ENCODE measurements around the gene HS3ST2.

Gene HS3ST2

DNA sequence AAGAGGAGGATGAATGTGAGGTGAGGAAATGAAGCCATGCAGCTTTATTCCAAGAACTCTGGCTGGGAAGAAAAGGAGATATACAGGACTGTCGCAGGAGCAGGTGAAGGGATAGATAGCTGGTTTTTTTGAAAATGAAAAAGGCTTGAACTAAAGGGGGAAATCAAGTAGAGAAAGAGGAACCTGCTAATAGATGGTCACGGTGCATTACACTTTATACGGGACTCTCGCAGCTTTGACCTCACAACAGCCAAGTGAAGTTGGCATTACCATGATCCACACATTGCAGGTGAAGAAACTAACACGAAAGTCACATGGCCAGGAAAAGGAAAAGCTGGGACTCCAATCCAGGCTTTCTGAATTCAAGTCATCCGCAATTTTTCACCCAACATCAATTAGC is 86.9 kb downstream of the HS3ST2 start:
- no peak overlapping the region for H3K4ac ChIP-seq (ENCODE audit: low read length)
- peaks cover 0 to 3% of the 10 kb centered on the region in 2 donors for H3K4me1 ChIP-seq (ENCODE audit: control insufficient read depth in 2 of 2, insufficient read depth in 1 of 2, low read depth in 1 of 2, low read length in 2 of 2)
- no peak overlapping the region for H2BK15ac ChIP-seq (ENCODE audit: low read length)
- no peaks in the 10 kb centered on the region for H3K79me1 ChIP-seq (ENCODE audit: low read depth, low read length)
- H4K8ac ChIP-seq (ENCODE audit: low read depth, low read length) = no peak overlapping the region
- H3K27me3 ChIP-seq (ENCODE audit: control insufficient read depth in 3 of 3, insufficient read depth in 3 of 3, low read depth in 1 of 3, low read length in 3 of 3) = peaks cover 0 to 4% (median 0%) of the 10 kb centered on the region in 3 experiments
- no peak overlapping the region for H2AFZ ChIP-seq (ENCODE audit: low read length)
- no peak for DNase-seq (ENCODE audit: low spot score)
- no peak overlapping the region for H4K91ac ChIP-seq (ENCODE audit: low read depth, low read length, poor library complexity)
- no peak overlapping the region for H3K4me2 ChIP-seq (ENCODE audit: insufficient read depth, low read length, poor library complexity, severe bottlenecking)
- no peak overlapping the region for H3K18ac ChIP-seq (ENCODE audit: low read length)
- H3K9ac ChIP-seq (ENCODE audit: low read depth, low read length, poor library complexity) = no peak overlapping the region
- H2BK12ac ChIP-seq (ENCODE audit: low read length) = no peak overlapping the region
- H3K14ac ChIP-seq (ENCODE audit: low read length) = no peak overlapping the region
- H3K9me3 ChIP-seq (replicated peaks in 1 of 2; ENCODE audit: control insufficient read depth in 2 of 2, insufficient read depth in 1 of 2, low read depth in 1 of 2, low read length in 2 of 2) = no peaks in the 10 kb centered on the region
- no CpG with 5 or more reads among the region's 6 CpGs for WGBS, 2 donors (ENCODE audit: extremely low coverage in 2 of 2, insufficient read length in 2 of 2, insufficient replicate concordance in 1 of 2)
- no peaks in the 10 kb centered on the region for H3K36me3 ChIP-seq (replicated peaks in 1 of 2; ENCODE audit: control insufficient read depth in 2 of 2, insufficient read depth in 2 of 2, low read length in 2 of 2)
- no peak overlapping the region for H3K27ac ChIP-seq (replicated peaks; ENCODE audit: low read length)
- H2BK5ac ChIP-seq (ENCODE audit: low read length) = no peak overlapping the region
- H3K4me3 ChIP-seq (ENCODE audit: low read length in 2 of 2) = no peak overlapping the region
- no peak overlapping the region for H2BK120ac ChIP-seq (ENCODE audit: low read depth, low read length)
- no peak overlapping the region for H3K23ac ChIP-seq (ENCODE audit: low read depth, low read length, poor library complexity)
- no peak overlapping the region for H2AK5ac ChIP-seq (ENCODE audit: low read depth, low read length)

DNA sequence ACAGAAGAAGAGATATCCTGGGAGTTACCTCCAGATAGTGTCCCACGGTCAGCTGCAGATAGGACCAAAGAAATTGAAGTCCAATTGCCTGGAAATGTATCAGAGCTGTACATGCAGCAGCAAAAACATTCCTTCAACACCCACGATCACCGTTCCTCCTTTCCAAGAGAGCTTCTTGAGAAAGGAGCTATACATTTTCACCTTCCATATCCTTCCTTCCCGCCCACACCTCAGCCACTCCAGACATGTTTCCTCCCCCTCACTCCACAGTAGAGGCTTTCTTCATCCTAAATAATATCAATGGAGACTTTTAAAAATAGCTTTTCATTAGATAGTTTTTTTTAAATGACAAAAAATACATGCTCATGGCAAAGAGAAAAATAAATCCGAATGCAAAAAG is 87.6 kb downstream of the HS3ST2 start:
- Histone ChIP-seq H3K4me2 (ENCODE audit: insufficient read depth, low read length, poor library complexity, severe bottlenecking) (no peak overlapping the region), H3K4me1 (ENCODE audit: control insufficient read depth in 2 of 2, insufficient read depth in 1 of 2, low read depth in 1 of 2, low read length in 2 of 2) (peaks cover 0 to 3% of the 10 kb centered on the region in 2 donors), H3K36me3 (replicated peaks in 1 of 2; ENCODE audit: control insufficient read depth in 2 of 2, insufficient read depth in 2 of 2, low read length in 2 of 2) (no peaks in the 10 kb centered on the region), H2BK120ac (ENCODE audit: low read depth, low read length) (no peak overlapping the region), H3K27me3 (ENCODE audit: control insufficient read depth in 3 of 3, insufficient read depth in 3 of 3, low read depth in 1 of 3, low read length in 3 of 3) (peaks cover 0 to 4% (median 0%) of the 10 kb centered on the region in 3 experiments), H3K4me3 (ENCODE audit: low read length in 2 of 2) (no peak overlapping the region), H2BK15ac (ENCODE audit: low read length) (no peak overlapping the region), H3K4ac (ENCODE audit: low read length) (no peak overlapping the region), H3K79me1 (ENCODE audit: low read depth, low read length) (no peaks in the 10 kb centered on the region), H3K14ac (ENCODE audit: low read length) (no peak overlapping the region), H2BK12ac (ENCODE audit: low read length) (no peak overlapping the region), H4K8ac (ENCODE audit: low read depth, low read length) (no peak overlapping the region), H3K9me3 (replicated peaks in 1 of 2; ENCODE audit: control insufficient read depth in 2 of 2, insufficient read depth in 1 of 2, low read depth in 1 of 2, low read length in 2 of 2) (no peaks in the 10 kb centered on the region), H2AFZ (ENCODE audit: low read length) (no peak overlapping the region), H3K18ac (ENCODE audit: low read length) (no peak overlapping the region), H3K23ac (ENCODE audit: low read depth, low read length, poor library complexity) (no peak overlapping the region), H3K9ac (ENCODE audit: low read depth, low read length, poor library complexity) (no peak overlapping the region), H3K27ac (replicated peaks; ENCODE audit: low read length) (no peak overlapping the region), H2BK5ac (ENCODE audit: low read length) (no peak overlapping the region), H4K91ac (ENCODE audit: low read depth, low read length, poor library complexity) (no peak overlapping the region), H2AK5ac (ENCODE audit: low read depth, low read length) (no peak overlapping the region)
- no CpG with 5 or more reads among the region's 5 CpGs for WGBS, 2 donors (ENCODE audit: extremely low coverage in 2 of 2, insufficient read length in 2 of 2, insufficient replicate concordance in 1 of 2)
- no peak for DNase-seq (ENCODE audit: low spot score)

DNA sequence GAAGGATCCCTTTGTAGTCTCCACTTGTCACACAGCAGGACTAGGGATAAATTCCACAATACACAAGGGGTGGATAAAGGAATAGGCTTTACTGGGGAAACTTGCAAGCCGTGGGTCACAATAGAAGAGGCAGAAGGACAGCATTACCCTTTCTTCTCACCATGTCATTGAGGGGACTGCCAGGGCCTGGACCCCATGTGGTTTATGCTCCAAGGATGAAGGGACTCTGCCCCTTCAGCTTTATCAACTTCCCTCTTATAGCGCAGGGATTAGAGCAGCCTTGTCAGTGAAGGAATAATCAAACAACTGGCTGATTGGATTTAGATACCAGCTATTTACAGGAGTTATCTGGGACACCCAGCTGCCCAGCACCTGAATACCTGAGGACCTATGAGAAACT is 89.8 kb downstream of the HS3ST2 start:
- Histone ChIP-seq H2BK5ac (ENCODE audit: low read length) (no peak overlapping the region), H4K8ac (ENCODE audit: low read depth, low read length) (no peak overlapping the region), H3K27me3 (ENCODE audit: control insufficient read depth in 3 of 3, insufficient read depth in 3 of 3, low read depth in 1 of 3, low read length in 3 of 3) (peaks cover 0 to 4% (median 0%) of the 10 kb centered on the region in 3 experiments), H3K23ac (ENCODE audit: low read depth, low read length, poor library complexity) (no peak overlapping the region), H3K18ac (ENCODE audit: low read length) (no peak overlapping the region), H3K4me3 (ENCODE audit: low read length in 2 of 2) (no peak overlapping the region), H3K9me3 (replicated peaks in 1 of 2; ENCODE audit: control insufficient read depth in 2 of 2, insufficient read depth in 1 of 2, low read depth in 1 of 2, low read length in 2 of 2) (no peaks in the 10 kb centered on the region), H3K4ac (ENCODE audit: low read length) (no peak overlapping the region), H3K79me1 (ENCODE audit: low read depth, low read length) (no peaks in the 10 kb centered on the region), H2AFZ (ENCODE audit: low read length) (no peak overlapping the region), H3K9ac (ENCODE audit: low read depth, low read length, poor library complexity) (no peak overlapping the region), H4K91ac (ENCODE audit: low read depth, low read length, poor library complexity) (no peak overlapping the region), H3K36me3 (replicated peaks in 1 of 2; ENCODE audit: control insufficient read depth in 2 of 2, insufficient read depth in 2 of 2, low read length in 2 of 2) (no peaks in the 10 kb centered on the region), H2AK5ac (ENCODE audit: low read depth, low read length) (no peak overlapping the region), H3K14ac (ENCODE audit: low read length) (no peak overlapping the region), H2BK120ac (ENCODE audit: low read depth, low read length) (no peak overlapping the region), H2BK15ac (ENCODE audit: low read length) (no peak overlapping the region), H3K4me1 (ENCODE audit: control insufficient read depth in 2 of 2, insufficient read depth in 1 of 2, low read depth in 1 of 2, low read length in 2 of 2) (peaks cover 0 to 11% of the 10 kb centered on the region in 2 donors), H2BK12ac (ENCODE audit: low read length) (no peak overlapping the region), H3K4me2 (ENCODE audit: insufficient read depth, low read length, poor library complexity, severe bottlenecking) (no peak overlapping the region), H3K27ac (replicated peaks; ENCODE audit: low read length) (no peak overlapping the region)
- no peak for DNase-seq (ENCODE audit: low spot score)
- WGBS, 2 donors (ENCODE audit: extremely low coverage in 2 of 2, insufficient read length in 2 of 2, insufficient replicate concordance in 1 of 2) = no CpG with 5 or more reads among the region's 2 CpGs

DNA sequence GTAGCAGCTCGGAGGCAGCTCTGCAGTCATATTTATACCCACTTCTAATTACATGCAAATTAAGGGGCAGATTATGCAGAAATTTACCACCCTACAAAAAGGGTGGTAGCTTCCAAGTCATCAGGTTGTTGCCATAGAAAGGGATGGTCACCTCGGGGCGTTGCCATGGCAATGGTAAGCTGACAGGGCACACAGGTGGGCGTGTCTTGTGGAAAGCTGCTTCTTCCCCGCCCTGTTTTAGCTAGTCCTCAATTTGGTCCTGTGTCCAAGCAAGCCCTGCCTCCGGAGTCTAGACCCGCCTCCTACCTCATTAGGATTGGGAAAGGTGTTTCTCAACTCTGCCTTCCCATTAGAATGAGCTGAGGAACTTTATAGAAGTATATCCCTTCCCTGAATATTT is 98.7 kb downstream of the HS3ST2 start:
- H2BK12ac ChIP-seq (ENCODE audit: low read length) = no peak overlapping the region
- WGBS, 2 donors (ENCODE audit: extremely low coverage in 2 of 2, insufficient read length in 2 of 2, insufficient replicate concordance in 1 of 2) = no CpG with 5 or more reads among the region's 7 CpGs
- H2BK5ac ChIP-seq (ENCODE audit: low read length) = no peak overlapping the region
- H2AK5ac ChIP-seq (ENCODE audit: low read depth, low read length) = no peak overlapping the region
- H3K18ac ChIP-seq (ENCODE audit: low read length) = no peak overlapping the region
- H4K91ac ChIP-seq (ENCODE audit: low read depth, low read length, poor library complexity) = no peak overlapping the region
- no peaks in the 10 kb centered on the region for H3K27me3 ChIP-seq (ENCODE audit: control insufficient read depth in 3 of 3, insufficient read depth in 3 of 3, low read depth in 1 of 3, low read length in 3 of 3)
- no peaks in the 10 kb centered on the region for H3K36me3 ChIP-seq (replicated peaks in 1 of 2; ENCODE audit: control insufficient read depth in 2 of 2, insufficient read depth in 2 of 2, low read length in 2 of 2)
- no peak overlapping the region for H3K4me3 ChIP-seq (ENCODE audit: low read length in 2 of 2)
- no peaks in the 10 kb centered on the region for H3K9me3 ChIP-seq (replicated peaks in 1 of 2; ENCODE audit: control insufficient read depth in 2 of 2, insufficient read depth in 1 of 2, low read depth in 1 of 2, low read length in 2 of 2)
- peak; percentile 31 for DNase-seq (ENCODE audit: low spot score)
- H3K9ac ChIP-seq (ENCODE audit: low read depth, low read length, poor library complexity) = no peak overlapping the region
- H2BK120ac ChIP-seq (ENCODE audit: low read depth, low read length) = no peak overlapping the region
- no peak overlapping the region for H2AFZ ChIP-seq (ENCODE audit: low read length)
- H3K14ac ChIP-seq (ENCODE audit: low read length) = no peak overlapping the region
- no peak overlapping the region for H3K27ac ChIP-seq (replicated peaks; ENCODE audit: low read length)
- H2BK15ac ChIP-seq (ENCODE audit: low read length) = no peak overlapping the region
- H4K8ac ChIP-seq (ENCODE audit: low read depth, low read length) = no peak overlapping the region
- peaks cover 0 to 7% of the 10 kb centered on the region in 2 donors for H3K4me1 ChIP-seq (ENCODE audit: control insufficient read depth in 2 of 2, insufficient read depth in 1 of 2, low read depth in 1 of 2, low read length in 2 of 2)
- H3K4me2 ChIP-seq (ENCODE audit: insufficient read depth, low read length, poor library complexity, severe bottlenecking) = no peak overlapping the region
- H3K23ac ChIP-seq (ENCODE audit: low read depth, low read length, poor library complexity) = no peak overlapping the region
- no peaks in the 10 kb centered on the region for H3K79me1 ChIP-seq (ENCODE audit: low read depth, low read length)
- no peak overlapping the region for H3K4ac ChIP-seq (ENCODE audit: low read length)

All from neuronal stem cell (in vitro differentiated cells).